ENCODE measurements around the gene GSC2.

Gene GSC2

DNA sequence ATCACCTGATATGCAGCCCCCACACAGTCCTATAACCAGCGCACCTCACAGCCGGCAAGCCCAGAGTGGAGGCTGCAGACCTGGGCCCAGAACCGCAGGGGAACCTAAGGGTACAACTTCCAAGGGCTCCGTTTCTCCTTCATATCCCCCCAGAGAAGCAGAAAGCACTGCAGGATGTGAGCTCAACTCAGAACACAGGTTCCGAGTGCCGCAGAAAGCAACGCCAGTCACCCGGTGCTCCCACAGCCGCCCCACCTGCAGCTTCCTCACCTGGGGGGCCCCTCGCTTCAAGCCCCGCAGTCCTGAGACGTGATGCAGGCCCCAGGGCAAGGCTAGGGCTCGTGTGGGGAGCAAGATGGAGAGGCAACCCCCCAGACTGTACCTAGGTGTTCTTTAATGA lies 16.5 kb downstream of the GSC2 start:
- Histone ChIP-seq H3K23ac (ENCODE audit: low read length in 2 of 2) (no peak overlapping the region), H3K36me3 (ENCODE audit: control insufficient read depth in 1 of 2, insufficient read depth in 2 of 2, low read depth in 1 of 2, low read length in 2 of 2) (peaks cover 66 to 69% of the 10 kb centered on the region in 2 experiments), H3K4ac (ENCODE audit: low read depth in 1 of 2, low read length in 2 of 2) (no peak overlapping the region), H3K79me1 (replicated peaks; ENCODE audit: low read length, poor library complexity, severe bottlenecking) (peaks cover 26% of the 10 kb centered on the region), H3K4me3 (ENCODE audit: insufficient read depth in 1 of 2, low read depth in 1 of 2, low read length in 2 of 2) (no peak overlapping the region), H2BK5ac (ENCODE audit: low read depth, low read length, poor library complexity, severe bottlenecking) (no peak overlapping the region), H3K4me2 (ENCODE audit: low read length, poor library complexity, severe bottlenecking) (no peak overlapping the region), H3K9me3 (ENCODE audit: control insufficient read depth, low read length) (no peaks in the 10 kb centered on the region), H3K4me1 (ENCODE audit: control insufficient read depth, insufficient read depth, low read depth, low read length) (no peaks in the 10 kb centered on the region), H2AK5ac (ENCODE audit: low read length, severe bottlenecking) (no peak overlapping the region), H2BK12ac (ENCODE audit: low read length in 2 of 2) (no peak overlapping the region), H4K91ac (ENCODE audit: low read length) (no peak overlapping the region), H4K8ac (ENCODE audit: low read length) (no peak overlapping the region), H3K27me3 (ENCODE audit: control insufficient read depth in 1 of 2, insufficient read depth in 1 of 2, low read length in 2 of 2) (no peaks in the 10 kb centered on the region), H3K14ac (ENCODE audit: low read length in 2 of 2) (no peak overlapping the region), H3K9ac (ENCODE audit: low read length) (no peak overlapping the region), H2BK120ac (ENCODE audit: low read depth, low read length) (no peak overlapping the region), H3K27ac (ENCODE audit: low read length, poor library complexity, severe bottlenecking) (no peak overlapping the region), H2BK15ac (ENCODE audit: low read depth, poor library complexity, severe bottlenecking) (no peak overlapping the region), H3K18ac (ENCODE audit: low read depth in 1 of 2, low read length in 2 of 2) (no peak overlapping the region), H2AFZ (ENCODE audit: low read depth, low read length) (no peak overlapping the region)
- no peak for DNase-seq
- 95% methylated on average over 13 of the region's 13 CpGs for WGBS

GRCh38 chr22:19132693-19133400 lies 17.2 kb downstream of the GSC2 start:
- peaks cover 19% of the 10 kb centered on the region for H3K79me1 ChIP-seq (replicated peaks; ENCODE audit: low read length, poor library complexity, severe bottlenecking)
- no peaks in the 10 kb centered on the region for H3K9me3 ChIP-seq (ENCODE audit: control insufficient read depth, low read length)
- DNase-seq = no peak
- H3K27ac ChIP-seq (ENCODE audit: low read length, poor library complexity, severe bottlenecking) = no peak overlapping the region
- no peak overlapping the region for H4K91ac ChIP-seq (ENCODE audit: low read length)
- H2AFZ ChIP-seq (ENCODE audit: low read depth, low read length) = no peak overlapping the region
- no peak overlapping the region for H3K4ac ChIP-seq (ENCODE audit: low read depth in 1 of 2, low read length in 2 of 2)
- no peaks in the 10 kb centered on the region for H3K27me3 ChIP-seq (ENCODE audit: control insufficient read depth in 1 of 2, insufficient read depth in 1 of 2, low read length in 2 of 2)
- no peak overlapping the region for H2BK120ac ChIP-seq (ENCODE audit: low read depth, low read length)
- no peak overlapping the region for H3K9ac ChIP-seq (ENCODE audit: low read length)
- no peak overlapping the region for H2BK15ac ChIP-seq (ENCODE audit: low read depth, poor library complexity, severe bottlenecking)
- no peak overlapping the region for H2AK5ac ChIP-seq (ENCODE audit: low read length, severe bottlenecking)
- no peaks in the 10 kb centered on the region for H3K4me1 ChIP-seq (ENCODE audit: control insufficient read depth, insufficient read depth, low read depth, low read length)
- H3K14ac ChIP-seq (ENCODE audit: low read length in 2 of 2) = no peak overlapping the region
- peaks cover 59 to 62% of the 10 kb centered on the region in 2 experiments for H3K36me3 ChIP-seq (ENCODE audit: control insufficient read depth in 1 of 2, insufficient read depth in 2 of 2, low read depth in 1 of 2, low read length in 2 of 2)
- H2BK12ac ChIP-seq (ENCODE audit: low read length in 2 of 2) = no peak overlapping the region
- H3K23ac ChIP-seq (ENCODE audit: low read length in 2 of 2) = no peak overlapping the region
- H4K8ac ChIP-seq (ENCODE audit: low read length) = no peak overlapping the region
- H3K4me2 ChIP-seq (ENCODE audit: low read length, poor library complexity, severe bottlenecking) = no peak overlapping the region
- no peak overlapping the region for H2BK5ac ChIP-seq (ENCODE audit: low read depth, low read length, poor library complexity, severe bottlenecking)
- H3K18ac ChIP-seq (ENCODE audit: low read depth in 1 of 2, low read length in 2 of 2) = no peak overlapping the region
- WGBS = 94% methylated on average over 7 of the region's 9 CpGs
- no peak overlapping the region for H3K4me3 ChIP-seq (ENCODE audit: insufficient read depth in 1 of 2, low read depth in 1 of 2, low read length in 2 of 2)

GRCh38 chr22:19132153-19132552 lies 17.9 kb downstream of the GSC2 start:
- no peak overlapping the region for H3K4ac ChIP-seq (ENCODE audit: low read depth in 1 of 2, low read length in 2 of 2)
- H2BK5ac ChIP-seq (ENCODE audit: low read depth, low read length, poor library complexity, severe bottlenecking) = no peak overlapping the region
- no peak overlapping the region for H3K4me3 ChIP-seq (ENCODE audit: insufficient read depth in 1 of 2, low read depth in 1 of 2, low read length in 2 of 2)
- no peaks in the 10 kb centered on the region for H3K9me3 ChIP-seq (ENCODE audit: control insufficient read depth, low read length)
- no peak for DNase-seq
- H3K23ac ChIP-seq (ENCODE audit: low read length in 2 of 2) = no peak overlapping the region
- H3K36me3 ChIP-seq (ENCODE audit: control insufficient read depth in 1 of 2, insufficient read depth in 2 of 2, low read depth in 1 of 2, low read length in 2 of 2) = peaks cover 52 to 55% of the 10 kb centered on the region in 2 experiments
- H3K27me3 ChIP-seq (ENCODE audit: control insufficient read depth in 1 of 2, insufficient read depth in 1 of 2, low read length in 2 of 2) = no peaks in the 10 kb centered on the region
- no peak overlapping the region for H3K4me2 ChIP-seq (ENCODE audit: low read length, poor library complexity, severe bottlenecking)
- H2BK120ac ChIP-seq (ENCODE audit: low read depth, low read length) = no peak overlapping the region
- 96% methylated on average over 20 of the region's 20 CpGs for WGBS
- no peak overlapping the region for H2AFZ ChIP-seq (ENCODE audit: low read depth, low read length)
- H3K9ac ChIP-seq (ENCODE audit: low read length) = no peak overlapping the region
- no peak overlapping the region for H4K91ac ChIP-seq (ENCODE audit: low read length)
- no peak overlapping the region for H2BK15ac ChIP-seq (ENCODE audit: low read depth, poor library complexity, severe bottlenecking)
- H4K8ac ChIP-seq (ENCODE audit: low read length) = no peak overlapping the region
- no peak overlapping the region for H3K18ac ChIP-seq (ENCODE audit: low read depth in 1 of 2, low read length in 2 of 2)
- no peak overlapping the region for H2BK12ac ChIP-seq (ENCODE audit: low read length in 2 of 2)
- no peak overlapping the region for H3K14ac ChIP-seq (ENCODE audit: low read length in 2 of 2)
- no peaks in the 10 kb centered on the region for H3K4me1 ChIP-seq (ENCODE audit: control insufficient read depth, insufficient read depth, low read depth, low read length)
- no peak overlapping the region for H2AK5ac ChIP-seq (ENCODE audit: low read length, severe bottlenecking)
- H3K27ac ChIP-seq (ENCODE audit: low read length, poor library complexity, severe bottlenecking) = no peak overlapping the region
- H3K79me1 ChIP-seq (replicated peaks; ENCODE audit: low read length, poor library complexity, severe bottlenecking) = peaks cover 16% of the 10 kb centered on the region

DNA sequence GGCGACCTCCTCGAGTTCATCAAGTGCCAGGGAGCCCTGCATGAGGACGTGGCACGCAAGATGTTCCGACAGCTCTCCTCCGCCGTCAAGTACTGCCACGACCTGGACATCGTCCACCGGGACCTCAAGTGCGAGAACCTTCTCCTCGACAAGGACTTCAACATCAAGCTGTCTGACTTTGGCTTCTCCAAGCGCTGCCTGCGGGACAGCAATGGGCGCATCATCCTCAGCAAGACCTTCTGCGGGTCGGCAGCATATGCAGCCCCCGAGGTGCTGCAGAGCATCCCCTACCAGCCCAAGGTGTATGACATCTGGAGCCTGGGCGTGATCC lies 18.4 kb downstream of the GSC2 start:
- Histone ChIP-seq H3K79me1 (replicated peaks; ENCODE audit: low read length, poor library complexity, severe bottlenecking) (peaks cover 15% of the 10 kb centered on the region), H3K14ac (ENCODE audit: low read length in 2 of 2) (no peak overlapping the region), H2BK120ac (ENCODE audit: low read depth, low read length) (no peak overlapping the region), H3K4me1 (ENCODE audit: control insufficient read depth, insufficient read depth, low read depth, low read length) (no peaks in the 10 kb centered on the region), H3K27ac (ENCODE audit: low read length, poor library complexity, severe bottlenecking) (no peak overlapping the region), H2BK15ac (ENCODE audit: low read depth, poor library complexity, severe bottlenecking) (no peak overlapping the region), H2AFZ (ENCODE audit: low read depth, low read length) (no peak overlapping the region), H3K18ac (ENCODE audit: low read depth in 1 of 2, low read length in 2 of 2) (no peak overlapping the region), H3K4me3 (ENCODE audit: insufficient read depth in 1 of 2, low read depth in 1 of 2, low read length in 2 of 2) (no peak overlapping the region), H3K36me3 (ENCODE audit: control insufficient read depth in 1 of 2, insufficient read depth in 2 of 2, low read depth in 1 of 2, low read length in 2 of 2) (peaks cover 47 to 50% of the 10 kb centered on the region in 2 experiments), H2BK12ac (ENCODE audit: low read length in 2 of 2) (no peak overlapping the region), H3K4ac (ENCODE audit: low read depth in 1 of 2, low read length in 2 of 2) (no peak overlapping the region), H4K8ac (ENCODE audit: low read length) (no peak overlapping the region), H3K27me3 (ENCODE audit: control insufficient read depth in 1 of 2, insufficient read depth in 1 of 2, low read length in 2 of 2) (no peaks in the 10 kb centered on the region), H2AK5ac (ENCODE audit: low read length, severe bottlenecking) (no peak overlapping the region), H3K4me2 (ENCODE audit: low read length, poor library complexity, severe bottlenecking) (no peak overlapping the region), H2BK5ac (ENCODE audit: low read depth, low read length, poor library complexity, severe bottlenecking) (no peak overlapping the region), H3K23ac (ENCODE audit: low read length in 2 of 2) (no peak overlapping the region), H3K9me3 (ENCODE audit: control insufficient read depth, low read length) (no peaks in the 10 kb centered on the region), H3K9ac (ENCODE audit: low read length) (no peak overlapping the region), H4K91ac (ENCODE audit: low read length) (no peak overlapping the region)
- DNase-seq = no peak
- 96% methylated on average over 19 of the region's 19 CpGs for WGBS
